Measurements from ENCODE around the gene MS4A4E. TPM values are rescaled to one million over a fixed set of nuclear protein-coding genes. Genes with fewer than 3 reads are reported as not detected.

The MS4A4E gene
- total and polyA plus RNA-seq, 2 of the 8 experiments (the other 6 are each of a cell fraction or from before 2014, with no cell fraction given) = not detected

GRCh38 chr11:60150279-60150678 is 92.7 kb downstream of the MS4A4E start:
- H3K36me3 ChIP-seq (ENCODE audit: control insufficient read depth in 2 of 4, insufficient read depth in 4 of 4, low read length in 3 of 4) = no peaks in the 10 kb centered on the region
- H4K5ac ChIP-seq (ENCODE audit: insufficient read length, low read depth, low read length) = no peak overlapping the region
- H3K14ac ChIP-seq (ENCODE audit: insufficient read length) = no peak overlapping the region
- no peaks in the 10 kb centered on the region for H3K23me2 ChIP-seq (ENCODE audit: low read depth, low read length)
- no peak overlapping the region for H3K23ac ChIP-seq (ENCODE audit: insufficient read length)
- H3K79me2 ChIP-seq (ENCODE audit: control insufficient read depth in 1 of 2, insufficient read depth in 2 of 2, low read length in 2 of 2) = no peaks in the 10 kb centered on the region
- H2BK15ac ChIP-seq (ENCODE audit: low read length) = no peak overlapping the region
- no peak overlapping the region for H2AK5ac ChIP-seq (ENCODE audit: low read depth, low read length)
- H3K27ac ChIP-seq (ENCODE audit: low read depth, low read length) = no peak overlapping the region
- H3K79me1 ChIP-seq (ENCODE audit: low read depth, low read length) = no peaks in the 10 kb centered on the region
- no peak for TF ChIP-seq POLR2AphosphoS5 (IDR thresholded peaks at IDR 0.05; ENCODE audit: low read depth, low read length)
- no peak for TF ChIP-seq CREB1 (IDR thresholded peaks at IDR 0.05)
- TF ChIP-seq NRF1 (IDR thresholded peaks at IDR 0.05; ENCODE audit: low read depth, low read length) = no peak
- no peak for TF ChIP-seq GTF2F1 (IDR thresholded peaks at IDR 0.05; ENCODE audit: borderline replicate concordance, low read depth, low read length)
- TF ChIP-seq, protein P1, sequence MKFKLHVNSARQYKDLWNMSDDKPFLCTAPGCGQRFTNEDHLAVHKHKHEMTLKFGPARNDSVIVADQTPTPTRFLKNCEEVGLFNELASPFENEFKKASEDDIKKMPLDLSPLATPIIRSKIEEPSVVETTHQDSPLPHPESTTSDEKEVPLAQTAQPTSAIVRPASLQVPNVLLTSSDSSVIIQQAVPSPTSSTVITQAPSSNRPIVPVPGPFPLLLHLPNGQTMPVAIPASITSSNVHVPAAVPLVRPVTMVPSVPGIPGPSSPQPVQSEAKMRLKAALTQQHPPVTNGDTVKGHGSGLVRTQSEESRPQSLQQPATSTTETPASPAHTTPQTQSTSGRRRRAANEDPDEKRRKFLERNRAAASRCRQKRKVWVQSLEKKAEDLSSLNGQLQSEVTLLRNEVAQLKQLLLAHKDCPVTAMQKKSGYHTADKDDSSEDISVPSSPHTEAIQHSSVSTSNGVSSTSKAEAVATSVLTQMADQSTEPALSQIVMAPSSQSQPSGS (IDR thresholded peaks at IDR 0.05; ENCODE audit: low read length) = no peak
- TF ChIP-seq ZNF274 (IDR thresholded peaks at IDR 0.05; ENCODE audit: borderline replicate concordance, extremely low read depth, low read length) = no peak
- no peak for TF ChIP-seq KDM4A (IDR thresholded peaks at IDR 0.05; ENCODE audit: low read depth, low read length, severe bottlenecking)
- TF ChIP-seq ASH2L (IDR thresholded peaks at IDR 0.05; ENCODE audit: low read length) = no peak
- TF ChIP-seq SIRT6 (IDR thresholded peaks at IDR 0.05; ENCODE audit: low read length) = no peak
- TF ChIP-seq SP1 (IDR thresholded peaks at IDR 0.05; ENCODE audit: low read depth, low read length) = no peak
- no peak for TF ChIP-seq RAD21 (IDR thresholded peaks at IDR 0.05 in 1 of 2, conservative IDR thresholded peaks at IDR 0.05 in 1 of 2; ENCODE audit: low read depth in 2 of 2, low read length in 2 of 2)
- TF ChIP-seq HDAC6 (IDR thresholded peaks at IDR 0.05; ENCODE audit: low read depth, low read length) = no peak
- TF ChIP-seq EP300 (IDR thresholded peaks at IDR 0.05; ENCODE audit: borderline replicate concordance in 1 of 2, low read depth in 2 of 2, low read length in 2 of 2) = no peak
- TF ChIP-seq SUZ12 (IDR thresholded peaks at IDR 0.05; ENCODE audit: low read length) = no peak
- CTCF ChIA-PET (ENCODE audit: partially characterized antibody) = no interaction called here
- H4K20me1 ChIP-seq (replicated peaks in 1 of 2; ENCODE audit: control insufficient read depth in 1 of 2, insufficient read depth in 2 of 2, low read length in 2 of 2) = no peaks in the 10 kb centered on the region
- no peak for FAIRE-seq
- H3K4me1 ChIP-seq (replicated peaks in 1 of 4; ENCODE audit: control insufficient read depth in 3 of 4, insufficient read depth in 4 of 4, low read length in 3 of 4) = no peaks in the 10 kb centered on the region
- no peaks in the 10 kb centered on the region; a peak in 1 of 4 replicates for H3K9me3 ChIP-seq (ENCODE audit: insufficient read depth in 2 of 2, low read depth in 1 of 2, low read length in 1 of 2)
- 86% methylated on average over 1 of the region's 1 CpG; no CpG with 5 or more reads in 1 of the 2 experiments for WGBS, 2 experiments (ENCODE audit: extremely low coverage in 1 of 2, insufficient coverage in 1 of 2, insufficient read length in 1 of 2, insufficient replicate concordance in 2 of 2, low coverage in 1 of 2, low lambda C conversion rate in 2 of 2, missing lambda C conversion rate in 1 of 2)
- H2AFZ ChIP-seq (ENCODE audit: low read length) = no peak overlapping the region
- no peak overlapping the region for H4K91ac ChIP-seq (replicated peaks; ENCODE audit: insufficient read length, low read length)
- H3K4ac ChIP-seq (replicated peaks; ENCODE audit: insufficient read length, low read depth, low read length) = no peak overlapping the region
- no peak overlapping the region for H2BK20ac ChIP-seq (ENCODE audit: low read length)
- no peak overlapping the region for H2BK120ac ChIP-seq (replicated peaks; ENCODE audit: low read depth, low read length)
- H3K18ac ChIP-seq (ENCODE audit: extremely low read depth, low read length) = no peak overlapping the region
- no peaks in the 10 kb centered on the region for H3K27me3 ChIP-seq (replicated peaks in 1 of 4; ENCODE audit: control insufficient read depth in 3 of 4, extremely low read depth in 1 of 4, insufficient read depth in 3 of 4, low read length in 3 of 4)
- H3K9ac ChIP-seq (replicated peaks in 1 of 4; ENCODE audit: extremely low read depth in 1 of 4, low read depth in 3 of 4, low read length in 3 of 4) = no peak overlapping the region
- no peak for DNase-seq (ENCODE audit: low read depth in 1 of 2, low spot score in 2 of 2)
- no peak overlapping the region for H3K4me2 ChIP-seq (ENCODE audit: insufficient read depth in 1 of 2, low read depth in 2 of 2, low read length in 2 of 2)
- no peak overlapping the region for H2BK5ac ChIP-seq (ENCODE audit: low read depth, low read length)
- no peak overlapping the region for H2BK12ac ChIP-seq (ENCODE audit: low read depth, low read length)
- H4K8ac ChIP-seq (ENCODE audit: extremely low read depth, insufficient read depth, low read length) = no peak overlapping the region
- no peak overlapping the region for H3K4me3 ChIP-seq (ENCODE audit: extremely low read depth in 1 of 4, insufficient read depth in 2 of 4, low read depth in 3 of 4, low read length in 4 of 4)
- H3K56ac ChIP-seq (replicated peaks; ENCODE audit: insufficient read length, low read depth, low read length) = no peak overlapping the region
- POLR2A ChIA-PET (ENCODE audit: partially characterized antibody) = no interaction called here
